Right renal cortex interstitium (tissue), 3 donors: ENCODE data around the gene UPK2. TPM values are rescaled to one million over a fixed set of nuclear protein-coding genes. Genes with fewer than 3 reads are reported as not detected.

Experiments used
- DNase-seq, 3 donors: peaks; one replicate each; pipeline ENCODE4 v3.0.0-alpha.2; 2013; ENCODE audit warnings: low read depth in 3 of 3, low spot score in 2 of 3
- polyA plus RNA-seq, 3 donors: library from polyadenylated mRNA; unstranded; fragments of 120-200 nt; gene quantifications; one replicate each; pipeline ENCODE4 v1.2.1, GENCODE V29; 2013; ENCODE audit not compliant: insufficient read length in 3 of 3

The UPK2 gene
- 10 to 100 TPM in 1 of 3 donors, 1 to 10 TPM in 1, under 1 TPM in 1; 0.22 to 16.8 (median 7.0) TPM for polyA plus RNA-seq

- peak in 2 of 3 donors; percentile 37 to 43 for DNase-seq
Observed at GRCh38 chr11:118956094-118956846, at the start of gene UPK2. Gene UPK2, plus strand, starts transcription at chr11:118956298. Its CDS starts 53 bp downstream, at chr11:118956351.

- DNase-seq, result no peak
Observed at GRCh38 chr11:118907051-118908042, 48.8 kb upstream of the UPK2 start.

- DNase-seq, result no peak
Observed at GRCh38 chr11:118908264-118908663, 47.8 kb upstream of the UPK2 start.

- DNase-seq, result peak in 2 of 3 donors; percentile 89
Observed at GRCh38 chr11:118908901-118909618, 47.0 kb upstream of the UPK2 start.

- no peak for DNase-seq
Observed at GRCh38 chr11:118909619-118910308, 46.3 kb upstream of the UPK2 start.

- DNase-seq, result no peak
Observed at GRCh38 chr11:118910309-118911112, 45.6 kb upstream of the UPK2 start.

- DNase-seq, result no peak
Observed at GRCh38 chr11:118911113-118911879, 44.8 kb upstream of the UPK2 start.

GRCh38 chr11:118911880-118912741, 44.0 kb upstream of the UPK2 start:
- no peak for DNase-seq

- DNase-seq, result no peak
Observed at GRCh38 chr11:118912742-118913410, 43.2 kb upstream of the UPK2 start.

- no peak for DNase-seq
Observed at GRCh38 chr11:118913411-118914125, 42.5 kb upstream of the UPK2 start.

GRCh38 chr11:118914178-118914918, 41.8 kb upstream of the UPK2 start:
- no peak for DNase-seq

GRCh38 chr11:118914987-118915386, 41.1 kb upstream of the UPK2 start:
- DNase-seq, result no peak

GRCh38 chr11:118915396-118915795, 40.7 kb upstream of the UPK2 start:
- no peak for DNase-seq

GRCh38 chr11:118915941-118916841, 39.9 kb upstream of the UPK2 start:
- no peak for DNase-seq
